GM12878 (cell line): Measurements from ENCODE around the gene IRF2. TPM values are rescaled to one million over a fixed set of nuclear protein-coding genes. Genes with fewer than 3 reads are reported as not detected.
A peak's percentile ranks its signal among the peaks of the same experiment; 100 is the strongest.

Source experiments
- ATAC-seq: fragments of 200-7000 bp; cut with Tn5 transposase; 3 replicates; pipeline ENCODE4 v1.9.1; 2020; ENCODE audit warnings: mild to moderate bottlenecking, moderate library complexity
- BruUV-seq: library from RNA; stranded (reverse); fragments of 400-500 nt; replicated peaks from 2 replicates; lab custom pipeline; 2021; lab: Mats Ljungman, UMichigan
- CTCF ChIA-PET: fragments of 300-600 bp; sonication (Branson Sonifier 250); formaldehyde crosslinking; extraction: SDS; loops from one replicate; lab custom pipeline; 2021; ENCODE audit warnings: inconsistent platforms; lab: Yijun Ruan, JAX
- POLR2A ChIA-PET: fragments of 350-600 bp; formaldehyde crosslinking; extraction: SDS; loops from one replicate; lab custom pipeline; 2021; ENCODE audit warnings: inconsistent platforms; lab: Charles Lee
- RAD21 ChIA-PET: fragments of 300-600 bp; sonication (Branson Sonifier 250); formaldehyde crosslinking; loops from one replicate; lab custom pipeline; 2023; ENCODE audit warnings: antibody characterized with exemption; ENCODE audit not compliant: unreplicated experiment; lab: Charles Lee
- SMC1A ChIA-PET: fragments of 300-600 bp; sonication (Branson Sonifier 250); formaldehyde crosslinking; loops from one replicate; lab custom pipeline; 2023; ENCODE audit not compliant: unreplicated experiment, uncharacterized antibody; lab: Charles Lee
- DNase-seq: peaks from one replicate; pipeline ENCODE4 v3.0.0-alpha.2; 2011; ENCODE audit warnings: low read depth, low spot score
- FAIRE-seq: peaks from 3 replicates; lab custom pipeline; 2011; peaks lifted over from hg19 to GRCh38; lab: Jason Lieb, UNC
- H2AFZ ChIP-seq: 2 replicates; pipeline ENCODE4 v1.6.0; 2011; ENCODE audit warnings: low read depth, low read length, control low read depth; ENCODE audit not compliant: control insufficient read depth
- H3K27ac ChIP-seq: 2 replicates; pipeline ENCODE4 v1.5.1; 2011; ENCODE audit warnings: control low read depth; ENCODE audit not compliant: control insufficient read depth, insufficient read depth
- H3K27me3 ChIP-seq, 2 experiments: replicated peaks in 1 of 2; 2 replicates each; pipeline versions ENCODE4 v1.6.0 to v1.6.1; 2011; ENCODE audit warnings: low read length in 1 of 2; ENCODE audit not compliant: control insufficient read depth in 2 of 2, insufficient read depth in 2 of 2
- H3K36me3 ChIP-seq, 2 experiments: 2 replicates each; pipeline ENCODE4 v1.5.1; 2011; ENCODE audit warnings: low read length in 1 of 2; ENCODE audit not compliant: control insufficient read depth in 2 of 2, insufficient read depth in 2 of 2
- H3K4me1 ChIP-seq: 2 replicates; pipeline ENCODE4 v1.6.1; 2011; ENCODE audit warnings: mild to moderate bottlenecking, low read length, moderate library complexity, mixed read lengths; ENCODE audit not compliant: control insufficient read depth, insufficient read depth
- H3K4me2 ChIP-seq: 2 replicates; pipeline ENCODE4 v1.6.0; 2011; ENCODE audit warnings: control low read depth; ENCODE audit not compliant: control insufficient read depth, insufficient read depth
- H3K4me3 ChIP-seq: fragments of 200-600 bp; sonication (generic); 2 replicates; pipeline ENCODE4 v1.5.1; 2016
- H3K79me2 ChIP-seq: 2 replicates; pipeline ENCODE4 v1.6.0; 2011; ENCODE audit warnings: low read length; ENCODE audit not compliant: control insufficient read depth, insufficient read depth
- H3K9ac ChIP-seq: 2 replicates; pipeline ENCODE4 v1.8.0; 2011; ENCODE audit warnings: low read length, control low read depth, mixed read lengths; ENCODE audit not compliant: control insufficient read depth, insufficient read depth
- H3K9me3 ChIP-seq: replicated peaks from 3 replicates; pipeline ENCODE4 v1.5.1; 2011; ENCODE audit warnings: mild to moderate bottlenecking, low read length; ENCODE audit not compliant: control insufficient read depth, insufficient read depth
- H4K20me1 ChIP-seq: 2 replicates; pipeline ENCODE4 v1.6.0; 2011; ENCODE audit not compliant: control insufficient read depth, insufficient read depth
- CREB1 ChIP-seq: IDR thresholded peaks from 2 replicates; pipeline ENCODE4 v1.6.1; 2012; ENCODE audit warnings: low read depth, mild to moderate bottlenecking, inconsistent platforms
- CUX1 ChIP-seq: IDR thresholded peaks from 2 replicates; pipeline ENCODE4 v1.6.1; 2012; ENCODE audit warnings: improper control_type of control experiment, low read depth, low read length; ENCODE audit not compliant: insufficient replicate concordance
- ETV6 ChIP-seq, 2 experiments: fragments of 450-650 bp in 1 of 2; IDR thresholded peaks in 1 of 2; conservative IDR thresholded peaks in 1 of 2; 2 replicates each; pipeline ENCODE4 v1.6.1; 2014; ENCODE audit warnings: antibody characterized with exemption in 1 of 2, borderline replicate concordance in 1 of 2, low read depth in 1 of 2, mild to moderate bottlenecking in 1 of 2, moderate library complexity in 1 of 2
- FOS ChIP-seq: IDR thresholded peaks from 3 replicates; pipeline ENCODE4 v1.6.1; 2011; ENCODE audit warnings: borderline replicate concordance; ENCODE audit not compliant: insufficient read length; ENCODE audit errors: extremely low read depth
- GATAD2B ChIP-seq: fragments of 450-650 bp; conservative IDR thresholded peaks from 2 replicates; pipeline ENCODE4 v1.6.1; 2017; ENCODE audit warnings: low read depth, mild to moderate bottlenecking, moderate library complexity
- JUND ChIP-seq: IDR thresholded peaks from 2 replicates; pipeline ENCODE4 v1.6.1; 2012; ENCODE audit warnings: low read depth, mild to moderate bottlenecking, low read length, improper control_type of control experiment, moderate library complexity
- MLLT1 ChIP-seq: fragments of 450-650 bp; IDR thresholded peaks from 2 replicates; pipeline ENCODE4 v1.6.1; 2016; ENCODE audit warnings: mild to moderate bottlenecking
- MYC ChIP-seq: IDR thresholded peaks from 2 replicates; pipeline ENCODE4 v1.6.1; 2011; ENCODE audit warnings: mild to moderate bottlenecking, low read length, moderate library complexity, inconsistent platforms; ENCODE audit not compliant: insufficient read depth, insufficient replicate concordance, insufficient read length, severe bottlenecking
- POLR2AphosphoS5 ChIP-seq: IDR thresholded peaks from 2 replicates; pipeline ENCODE4 v1.6.1; 2011; ENCODE audit warnings: mild to moderate bottlenecking, low read length, inconsistent platforms
- RELA ChIP-seq: fragments of 450-650 bp; IDR thresholded peaks from 2 replicates; pipeline ENCODE4 v1.8.0; 2014; ENCODE audit warnings: borderline replicate concordance; ENCODE audit not compliant: partially characterized antibody
- WGBS: methylation state at CpG from one replicate; pipeline ENCODE4 v1.1.6; 2016; ENCODE audit warnings: low lambda C conversion rate; ENCODE audit not compliant: insufficient replicate concordance, insufficient coverage; ENCODE audit errors: missing lambda C conversion rate; 5-methylcytosine and 5-hydroxymethylcytosine counted together
- in situ Hi-C: fragments of 300-500 bp; cut with MboI; formaldehyde crosslinking; loops from 9 replicates; pipeline ENCODE4 v1.14.3; 2018; ENCODE audit warnings: mixed read lengths
- intact Hi-C: fragments of 100-400 bp; cut with micrococcal nuclease; formaldehyde crosslinking; loops from one replicate; pipeline ENCODE4 v1.14.2; 2022; ENCODE audit not compliant: unreplicated experiment
- polyA plus RNA-seq, 11 experiments: library from polyadenylated mRNA; depleted of rRNA in 4 of 11; unstranded in 6 of 11; stranded (reverse) in 5 of 11; fragments of >200 nt; fragmentation: Nextera tagmentation in 4 of 11; fragmentation: Illumina TruSeq in 1 of 11; extraction: Ambion mirVana in 4 of 11; extraction: Trizol in 1 of 11; gene quantifications; 1 replicate in 1 of 11; 2 replicates in 10 of 11; pipeline versions ENCODE4 v1.2.1 to v1.2.3, GENCODE V29; 2011 to 2016; ENCODE audit warnings: inconsistent platforms in 2 of 11, missing spikeins in 2 of 11, low read depth in 1 of 11
- total RNA-seq, 4 experiments: library from RNA; depleted of rRNA in 3 of 4; stranded (reverse); fragments of >200 nt in 3 of 4; fragmentation: Illumina TruSeq in 1 of 4; extraction: Trizol in 1 of 4; gene quantifications; 2 replicates each; pipeline versions ENCODE4 v1.2.1 to v1.2.3, GENCODE V29; 2013 to 2021
- TF ChIP-seq, protein P1 (sequence below): fragments of 450-650 bp; IDR thresholded peaks from 2 replicates; pipeline ENCODE4 v1.6.1; 2016; ENCODE audit warnings: mild to moderate bottlenecking
- TF ChIP-seq, protein P2 (sequence below): fragments of 450-650 bp; IDR thresholded peaks from 2 replicates; pipeline ENCODE4 v1.6.1; 2017; ENCODE audit warnings: low read depth, mild to moderate bottlenecking, moderate library complexity

The IRF2 gene
- total and polyA plus RNA-seq, 10 of the 15 experiments (the other 5 are each of a cell fraction or from before 2014, with no cell fraction given): 45.1 to 99.3 (median 58.9) TPM

- ChIA-PET CTCF (interaction anchor here (0.7 to 2.4 kb wide), 13 partner anchors 7 to 340 kb away, joined by 3 to 10 read pairs (median 4); no protein-coding TSS in a partner anchor), RAD21 (interaction anchor here (0.7 to 2.4 kb wide), 8 partner anchors 8 to 242 kb away, joined by 3 to 15 read pairs (median 5); partner anchors contain the start of gene IRF2), SMC1A (interaction anchor here (0.7 to 4.1 kb wide), 16 partner anchors 9 to 245 kb away, joined by 3 to 30 read pairs (median 4); no protein-coding TSS in a partner anchor), POLR2A (interaction anchor here (0.6 to 1.5 kb wide), 4 partner anchors 8 to 154 kb away, joined by 3 to 4 read pairs (median 4); no protein-coding TSS in a partner anchor)
- H3K4me3 ChIP-seq: no peak overlapping the region
- H3K79me2 ChIP-seq: no peaks in the 10 kb centered on the region
- peak; percentile 100 for ATAC-seq
- in situ Hi-C loops (no loop called here), intact Hi-C loops (no loop called here)
- H4K20me1 ChIP-seq: no peaks in the 10 kb centered on the region
- peak; percentile 74 for FAIRE-seq
- peaks cover 9% of the 10 kb centered on the region for H3K9me3 ChIP-seq
- H3K4me2 ChIP-seq: peak overlapping the region; percentile 82
- BruUV-seq: no TSS peak
- peak overlapping the region; percentile 90 for H2AFZ ChIP-seq
- H3K4me1 ChIP-seq: peaks cover 30% of the 10 kb centered on the region
- 3% methylated on average over 7 of the region's 7 CpGs for WGBS
- peak overlapping the region; percentile 47 for H3K9ac ChIP-seq
- no peaks in the 10 kb centered on the region for H3K36me3 ChIP-seq
- no peaks in the 10 kb centered on the region for H3K27me3 ChIP-seq
- H3K27ac ChIP-seq: peak overlapping the region; percentile 60
- peak; percentile 78 for DNase-seq
- TF ChIP-seq MYC (no peak), CREB1 (no peak; the same call in 1 of the 2 replicates), POLR2AphosphoS5 (no peak), RELA (no peak), ETV6 (conservative IDR thresholded peaks at IDR 0.05 in 1 of 2, IDR thresholded peaks at IDR 0.05 in 1 of 2; ENCODE audit: borderline replicate concordance in 1 of 2, low read depth in 1 of 2) (no peak), FOS (no peak), GATAD2B (no peak), CUX1 (no peak), MLLT1 (no peak), JUND (no peak)
- TF ChIP-seq, protein P1, sequence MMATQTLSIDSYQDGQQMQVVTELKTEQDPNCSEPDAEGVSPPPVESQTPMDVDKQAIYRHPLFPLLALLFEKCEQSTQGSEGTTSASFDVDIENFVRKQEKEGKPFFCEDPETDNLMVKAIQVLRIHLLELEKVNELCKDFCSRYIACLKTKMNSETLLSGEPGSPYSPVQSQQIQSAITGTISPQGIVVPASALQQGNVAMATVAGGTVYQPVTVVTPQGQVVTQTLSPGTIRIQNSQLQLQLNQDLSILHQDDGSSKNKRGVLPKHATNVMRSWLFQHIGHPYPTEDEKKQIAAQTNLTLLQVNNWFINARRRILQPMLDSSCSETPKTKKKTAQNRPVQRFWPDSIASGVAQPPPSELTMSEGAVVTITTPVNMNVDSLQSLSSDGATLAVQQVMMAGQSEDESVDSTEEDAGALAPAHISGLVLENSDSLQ: no peak
- TF ChIP-seq, protein P2, sequence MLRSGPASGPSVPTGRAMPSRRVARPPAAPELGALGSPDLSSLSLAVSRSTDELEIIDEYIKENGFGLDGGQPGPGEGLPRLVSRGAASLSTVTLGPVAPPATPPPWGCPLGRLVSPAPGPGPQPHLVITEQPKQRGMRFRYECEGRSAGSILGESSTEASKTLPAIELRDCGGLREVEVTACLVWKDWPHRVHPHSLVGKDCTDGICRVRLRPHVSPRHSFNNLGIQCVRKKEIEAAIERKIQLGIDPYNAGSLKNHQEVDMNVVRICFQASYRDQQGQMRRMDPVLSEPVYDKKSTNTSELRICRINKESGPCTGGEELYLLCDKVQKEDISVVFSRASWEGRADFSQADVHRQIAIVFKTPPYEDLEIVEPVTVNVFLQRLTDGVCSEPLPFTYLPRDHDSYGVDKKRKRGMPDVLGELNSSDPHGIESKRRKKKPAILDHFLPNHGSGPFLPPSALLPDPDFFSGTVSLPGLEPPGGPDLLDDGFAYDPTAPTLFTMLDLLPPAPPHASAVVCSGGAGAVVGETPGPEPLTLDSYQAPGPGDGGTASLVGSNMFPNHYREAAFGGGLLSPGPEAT: 0 out of 2 replicates have a peak, but pooled peaks have one; percentile 26
These were observed 32.3 kb upstream of the IRF2 start for GRCh38 chr4:184506527-184507121.
